ENCODE data around the gene ABI3BP. TPM values are rescaled to one million over a fixed set of nuclear protein-coding genes. Genes with fewer than 3 reads are reported as not detected.

The ABI3BP gene
- total RNA-seq, 1 donor from 2014 or later: not detected

DNA sequence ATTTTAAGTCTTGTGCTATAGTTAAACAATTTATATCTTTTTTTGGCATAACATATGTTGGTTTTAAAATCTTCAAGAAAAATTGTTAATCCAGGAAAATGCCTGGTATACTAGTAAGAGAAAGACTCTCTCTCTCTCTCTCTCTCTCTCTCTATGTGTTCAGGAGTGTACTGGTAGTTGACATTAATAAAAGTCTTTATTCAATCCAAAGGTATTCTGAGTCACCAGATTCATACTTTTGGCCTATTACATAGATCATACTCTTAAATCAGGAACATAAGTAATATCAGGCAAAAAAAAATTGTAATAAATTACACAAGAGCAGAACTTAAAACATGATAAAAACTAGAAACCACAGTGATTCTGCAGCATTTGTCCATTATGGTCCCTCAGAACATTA lies 213.7 kb downstream of the ABI3BP start:
- H3K27me3 Mint-ChIP-seq (ENCODE audit: low read depth): no peaks in the 10 kb centered on the region
- no peaks in the 10 kb centered on the region for H3K4me1 Mint-ChIP-seq
- H3K36me3 Mint-ChIP-seq (ENCODE audit: low read depth): no peaks in the 10 kb centered on the region
- no peak for DNase-seq (ENCODE audit: low read depth, low spot score)
- no peak overlapping the region for H3K4me3 Mint-ChIP-seq
- H3K9me3 Mint-ChIP-seq: peaks cover 7% of the 10 kb centered on the region
- no peak overlapping the region for H3K27ac Mint-ChIP-seq (ENCODE audit: unreplicated experiment)
- TF ChIP-seq CTCF (conservative IDR thresholded peaks at IDR 0.05): no peak

GRCh38 chr3:100777271-100777670 lies 215.9 kb downstream of the ABI3BP start:
- Mint-ChIP-seq H3K27ac (ENCODE audit: unreplicated experiment) (no peak overlapping the region), H3K27me3 (ENCODE audit: low read depth) (no peaks in the 10 kb centered on the region), H3K4me1 (no peaks in the 10 kb centered on the region), H3K4me3 (no peak overlapping the region), H3K9me3 (peaks cover 5% of the 10 kb centered on the region), H3K36me3 (ENCODE audit: low read depth) (no peaks in the 10 kb centered on the region)
- TF ChIP-seq CTCF (conservative IDR thresholded peaks at IDR 0.05): no peak
- no peak for DNase-seq (ENCODE audit: low read depth, low spot score)

GRCh38 chr3:100776746-100777145 lies 216.5 kb downstream of the ABI3BP start:
- Mint-ChIP-seq H3K36me3 (ENCODE audit: low read depth) (no peaks in the 10 kb centered on the region), H3K27ac (ENCODE audit: unreplicated experiment) (no peak overlapping the region), H3K9me3 (peaks cover 5% of the 10 kb centered on the region), H3K27me3 (ENCODE audit: low read depth) (no peaks in the 10 kb centered on the region), H3K4me1 (no peaks in the 10 kb centered on the region), H3K4me3 (no peak overlapping the region)
- no peak for TF ChIP-seq CTCF (conservative IDR thresholded peaks at IDR 0.05)
- no peak for DNase-seq (ENCODE audit: low read depth, low spot score)

- no peak for DNase-seq (ENCODE audit: low read depth, low spot score)
- no peak overlapping the region for H3K4me3 Mint-ChIP-seq
- no peak for TF ChIP-seq CTCF (conservative IDR thresholded peaks at IDR 0.05)
- H3K27me3 Mint-ChIP-seq (ENCODE audit: low read depth): no peaks in the 10 kb centered on the region
- peaks cover 5% of the 10 kb centered on the region for H3K9me3 Mint-ChIP-seq
- H3K27ac Mint-ChIP-seq (ENCODE audit: unreplicated experiment): no peak overlapping the region
- H3K36me3 Mint-ChIP-seq (ENCODE audit: low read depth): no peaks in the 10 kb centered on the region
- H3K4me1 Mint-ChIP-seq: no peaks in the 10 kb centered on the region
These were observed 217.0 kb downstream of the ABI3BP start for GRCh38 chr3:100776097-100776729.

DNA sequence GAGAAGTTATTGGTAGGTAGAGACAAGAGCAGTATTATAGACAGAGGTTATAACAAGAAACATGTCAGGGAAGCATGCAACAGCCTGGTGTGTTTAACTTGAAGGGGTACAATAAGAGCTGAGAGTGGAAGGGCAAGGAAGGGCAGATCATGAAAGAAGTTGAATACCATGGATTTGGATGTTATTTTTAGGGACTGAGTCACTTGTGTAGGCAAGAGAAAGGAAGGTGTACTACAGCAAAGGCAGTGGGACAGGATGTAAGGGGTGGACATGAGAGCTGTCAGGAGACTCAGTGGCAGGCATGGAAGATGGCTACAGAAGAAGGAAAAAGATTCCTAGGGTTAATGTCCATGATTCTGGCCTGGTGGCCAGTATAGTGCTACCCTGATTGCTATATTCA lies 217.6 kb downstream of the ABI3BP start:
- no peaks in the 10 kb centered on the region for H3K36me3 Mint-ChIP-seq (ENCODE audit: low read depth)
- no peaks in the 10 kb centered on the region for H3K4me1 Mint-ChIP-seq
- no peak for TF ChIP-seq CTCF (conservative IDR thresholded peaks at IDR 0.05)
- no peak overlapping the region for H3K4me3 Mint-ChIP-seq
- H3K27me3 Mint-ChIP-seq (ENCODE audit: low read depth): no peaks in the 10 kb centered on the region
- H3K9me3 Mint-ChIP-seq: peaks cover 5% of the 10 kb centered on the region
- DNase-seq (ENCODE audit: low read depth, low spot score): no peak
- no peak overlapping the region for H3K27ac Mint-ChIP-seq (ENCODE audit: unreplicated experiment)

All from neural crest cell (in vitro differentiated cells).